SK-N-MC (cell line): ENCODE data around the gene SKOR1.
A peak's percentile ranks its signal among the peaks of the same experiment; 100 is the strongest.

Experiments used
- DNase-seq: peaks from one replicate; pipeline ENCODE4 v3.0.0-alpha.2; 2011; ENCODE audit warnings: low read depth, low spot score
- H3K27ac ChIP-seq: fragments of 200-600 bp; sonication (generic); 2 replicates; pipeline ENCODE4 v1.5.1; 2016; ENCODE audit warnings: mixed run types
- H3K36me3 ChIP-seq: fragments of 200-600 bp; sonication (generic); 2 replicates; pipeline ENCODE4 v1.6.1; 2017; ENCODE audit warnings: antibody characterized with exemption, low read length, mixed read lengths; ENCODE audit not compliant: insufficient read depth
- H3K4me3 ChIP-seq: fragments of 200-600 bp; sonication (generic); 2 replicates; pipeline ENCODE4 v1.5.1; 2016
- H3K9ac ChIP-seq: fragments of 200-600 bp; sonication (generic); 2 replicates; pipeline ENCODE4 v1.8.0; 2017; ENCODE audit warnings: mixed run types, mixed read lengths; ENCODE audit not compliant: insufficient read length
- H3K9me3 ChIP-seq: fragments of 200-600 bp; sonication (generic); 2 replicates; pipeline ENCODE4 v1.6.1; 2017; ENCODE audit warnings: low read depth, mild to moderate bottlenecking, antibody characterized with exemption, low read length, moderate library complexity, mixed read lengths
- EZH2 ChIP-seq: fragments of 200-600 bp; sonication (generic); IDR thresholded peaks from one replicate; pipeline ENCODE4 v1.6.1; 2017; ENCODE audit warnings: antibody characterized with exemption
- FOXP2 ChIP-seq: optimal IDR thresholded peaks from 2 replicates; pipeline ENCODE3; 2011; ENCODE audit warnings: mild to moderate bottlenecking, moderate library complexity; ENCODE audit not compliant: insufficient read depth; ENCODE audit errors: extremely low read length, control extremely low read depth
- POLR2AphosphoS5 ChIP-seq: IDR thresholded peaks from 2 replicates; pipeline ENCODE4 v1.6.1; 2012; ENCODE audit warnings: mild to moderate bottlenecking, low read depth, low read length, borderline replicate concordance

Gene SKOR1, protein sequence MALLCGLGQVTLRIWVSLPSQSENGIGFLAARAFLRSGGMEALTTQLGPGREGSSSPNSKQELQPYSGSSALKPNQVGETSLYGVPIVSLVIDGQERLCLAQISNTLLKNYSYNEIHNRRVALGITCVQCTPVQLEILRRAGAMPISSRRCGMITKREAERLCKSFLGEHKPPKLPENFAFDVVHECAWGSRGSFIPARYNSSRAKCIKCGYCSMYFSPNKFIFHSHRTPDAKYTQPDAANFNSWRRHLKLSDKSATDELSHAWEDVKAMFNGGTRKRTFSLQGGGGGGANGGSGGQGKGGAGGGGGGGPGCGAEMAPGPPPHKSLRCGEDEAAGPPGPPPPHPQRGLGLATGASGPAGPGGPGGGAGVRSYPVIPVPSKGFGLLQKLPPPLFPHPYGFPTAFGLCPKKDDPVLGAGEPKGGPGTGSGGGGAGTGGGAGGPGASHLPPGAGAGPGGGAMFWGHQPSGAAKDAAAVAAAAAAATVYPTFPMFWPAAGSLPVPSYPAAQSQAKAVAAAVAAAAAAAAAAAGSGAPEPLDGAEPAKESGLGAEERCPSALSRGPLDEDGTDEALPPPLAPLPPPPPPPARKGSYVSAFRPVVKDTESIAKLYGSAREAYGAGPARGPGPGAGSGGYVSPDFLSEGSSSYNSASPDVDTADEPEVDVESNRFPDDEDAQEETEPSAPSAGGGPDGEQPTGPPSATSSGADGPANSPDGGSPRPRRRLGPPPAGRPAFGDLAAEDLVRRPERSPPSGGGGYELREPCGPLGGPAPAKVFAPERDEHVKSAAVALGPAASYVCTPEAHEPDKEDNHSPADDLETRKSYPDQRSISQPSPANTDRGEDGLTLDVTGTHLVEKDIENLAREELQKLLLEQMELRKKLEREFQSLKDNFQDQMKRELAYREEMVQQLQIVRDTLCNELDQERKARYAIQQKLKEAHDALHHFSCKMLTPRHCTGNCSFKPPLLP

DNA sequence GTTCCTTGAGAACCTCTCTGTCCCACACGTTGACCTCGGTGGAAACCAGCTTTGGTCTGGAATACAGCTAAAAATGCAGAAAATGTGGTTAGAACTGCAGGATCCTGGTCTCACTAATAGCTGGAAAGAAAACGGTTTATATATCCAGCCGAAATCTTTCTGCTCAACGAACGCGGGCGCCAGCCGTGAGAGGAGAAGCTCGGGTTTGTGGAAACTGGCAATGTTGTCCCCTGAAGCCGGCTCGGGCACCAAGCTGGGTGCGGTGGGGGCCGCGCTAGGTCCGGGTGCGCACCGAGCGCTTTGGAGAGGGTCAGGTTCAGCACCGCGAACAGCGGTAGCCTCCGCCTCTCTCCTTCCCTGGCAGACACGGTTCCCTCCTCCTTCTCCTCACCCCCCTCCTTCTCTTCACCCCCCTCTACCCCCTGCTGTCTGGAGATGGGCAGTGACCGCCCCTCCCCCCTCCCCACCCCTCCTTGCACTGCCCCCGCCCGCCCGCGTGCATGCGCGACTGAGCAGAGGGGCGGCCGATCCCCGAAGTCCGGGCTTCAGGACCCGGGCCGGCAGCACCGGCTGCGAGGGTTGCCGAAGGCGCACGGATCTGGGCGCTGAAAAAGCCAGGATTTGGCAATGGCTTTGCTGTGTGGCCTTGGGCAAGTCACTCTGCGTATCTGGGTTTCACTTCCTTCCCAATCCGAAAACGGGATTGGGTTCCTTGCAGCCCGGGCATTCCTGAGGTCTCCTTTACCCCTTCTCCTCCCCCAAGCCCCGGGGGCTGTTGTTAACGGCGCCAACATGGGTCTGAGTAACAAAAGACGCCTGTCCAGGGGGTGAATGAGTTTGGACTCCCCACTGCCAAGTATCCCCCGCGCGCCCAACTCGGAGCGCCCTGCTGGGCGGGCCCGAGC is at the start of gene SKOR1:
Gene SKOR1, plus strand, starts transcription at position 534 of the 905 bp plus-strand sequence. Its CDS starts 94 bp downstream, at position 628.
- Histone ChIP-seq H3K36me3 (no peaks in the 10 kb centered on the region), H3K4me3 (peak within 1 kb of the TSS; percentile 62), H3K9ac (no peak within 1 kb of the TSS), H3K27ac (no peak within 1 kb of the TSS), H3K9me3 (no peaks in the 10 kb centered on the region)
- TF ChIP-seq FOXP2 (no peak), EZH2 (no peak), POLR2AphosphoS5 (no peak)
- no peak for DNase-seq

DNA sequence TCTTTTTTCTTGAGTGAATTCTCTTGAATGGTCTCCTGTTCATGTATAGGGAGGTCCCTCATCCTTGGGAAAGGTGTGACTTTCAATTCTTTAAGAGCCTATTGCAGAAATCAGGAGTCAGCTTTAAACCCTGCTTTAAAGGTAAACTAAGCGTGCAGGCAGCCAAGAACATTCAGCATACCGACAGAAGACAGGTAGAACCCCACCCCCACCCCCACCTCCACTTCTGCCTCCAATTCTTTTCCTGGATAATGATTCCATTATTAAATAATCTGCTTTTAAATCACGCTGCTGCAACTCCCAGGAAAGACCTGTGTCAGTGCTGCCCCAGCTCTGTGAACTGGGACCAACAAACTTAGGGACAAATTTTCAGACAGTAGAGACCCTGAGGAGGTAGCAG is 49.3 kb upstream of the SKOR1 start:
- Histone ChIP-seq H3K9me3 (no peaks in the 10 kb centered on the region), H3K9ac (no peak overlapping the region), H3K36me3 (no peaks in the 10 kb centered on the region), H3K4me3 (no peak overlapping the region), H3K27ac (no peak overlapping the region)
- no peak for TF ChIP-seq EZH2
- no peak for TF ChIP-seq FOXP2
- no peak for TF ChIP-seq POLR2AphosphoS5
- DNase-seq: no peak

DNA sequence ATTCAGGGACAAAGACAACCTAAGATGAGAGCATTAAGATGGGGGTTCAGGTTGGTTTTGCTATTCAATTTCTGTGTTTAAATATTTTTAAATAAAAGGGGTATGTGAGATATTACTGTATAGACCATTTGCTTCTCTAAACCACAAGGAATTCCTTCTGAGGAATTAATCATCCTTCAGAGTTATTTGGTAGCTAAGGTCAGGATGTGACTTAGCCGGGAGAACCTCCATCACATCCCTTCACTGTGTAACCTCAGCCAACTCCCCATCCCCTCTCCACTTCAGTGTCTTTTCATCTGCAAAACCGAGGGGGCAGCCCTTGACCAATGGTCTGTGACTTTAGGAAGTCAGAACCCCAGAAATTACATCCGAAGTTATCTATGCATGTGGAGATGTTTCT is 48.7 kb upstream of the SKOR1 start:
- no peak overlapping the region for H3K4me3 ChIP-seq
- H3K9ac ChIP-seq: no peak overlapping the region
- no peak overlapping the region for H3K27ac ChIP-seq
- no peak for TF ChIP-seq POLR2AphosphoS5
- H3K9me3 ChIP-seq: no peaks in the 10 kb centered on the region
- no peaks in the 10 kb centered on the region for H3K36me3 ChIP-seq
- no peak for DNase-seq

DNA sequence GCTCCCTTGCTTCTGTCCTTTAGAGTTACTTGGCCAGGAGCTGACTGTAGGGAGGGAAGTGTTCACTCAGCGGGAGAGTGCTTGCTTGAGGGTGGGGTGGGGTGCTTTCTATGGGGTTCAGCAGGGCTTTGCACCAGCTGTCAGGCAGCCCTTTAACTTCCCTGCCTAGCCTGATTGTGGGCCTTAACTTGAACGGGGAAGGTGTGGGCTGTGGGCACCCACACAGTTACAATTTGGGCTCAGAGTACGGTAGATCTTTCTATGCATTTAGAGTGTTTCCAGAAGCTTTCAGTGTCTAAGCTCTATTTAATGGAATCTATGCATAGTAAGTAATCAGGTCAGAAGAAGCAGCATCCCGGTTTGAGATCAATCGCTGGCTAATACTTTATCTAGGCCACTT is 48.2 kb upstream of the SKOR1 start:
- H3K9me3 ChIP-seq: no peaks in the 10 kb centered on the region
- H3K27ac ChIP-seq: no peak overlapping the region
- no peak for DNase-seq
- TF ChIP-seq EZH2: no peak
- H3K4me3 ChIP-seq: no peak overlapping the region
- H3K36me3 ChIP-seq: no peaks in the 10 kb centered on the region
- no peak overlapping the region for H3K9ac ChIP-seq

DNA sequence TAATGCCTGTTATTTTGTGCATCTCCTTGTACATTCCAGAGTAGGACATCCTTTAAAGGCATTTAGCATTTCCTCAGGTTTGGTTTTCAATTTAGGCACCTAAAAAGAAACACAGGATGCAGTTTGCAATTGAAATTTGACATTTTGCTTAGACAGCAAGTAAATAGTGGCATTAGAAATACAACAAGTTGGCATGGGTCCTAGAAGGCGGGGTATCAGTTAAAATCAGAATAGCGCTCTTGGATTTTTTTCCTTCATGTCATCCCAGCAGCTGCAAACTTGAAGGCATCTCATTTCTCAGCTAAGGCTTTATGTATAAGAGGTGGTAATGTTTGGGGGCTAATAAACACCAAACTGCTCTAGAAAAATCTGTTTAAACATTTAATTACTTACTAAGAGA is 47.5 kb upstream of the SKOR1 start:
- DNase-seq: no peak
- Histone ChIP-seq H3K36me3 (no peaks in the 10 kb centered on the region), H3K9me3 (no peaks in the 10 kb centered on the region), H3K4me3 (no peak overlapping the region), H3K27ac (no peak overlapping the region), H3K9ac (no peak overlapping the region)
- TF ChIP-seq EZH2 (no peak), POLR2AphosphoS5 (no peak), FOXP2 (no peak)

DNA sequence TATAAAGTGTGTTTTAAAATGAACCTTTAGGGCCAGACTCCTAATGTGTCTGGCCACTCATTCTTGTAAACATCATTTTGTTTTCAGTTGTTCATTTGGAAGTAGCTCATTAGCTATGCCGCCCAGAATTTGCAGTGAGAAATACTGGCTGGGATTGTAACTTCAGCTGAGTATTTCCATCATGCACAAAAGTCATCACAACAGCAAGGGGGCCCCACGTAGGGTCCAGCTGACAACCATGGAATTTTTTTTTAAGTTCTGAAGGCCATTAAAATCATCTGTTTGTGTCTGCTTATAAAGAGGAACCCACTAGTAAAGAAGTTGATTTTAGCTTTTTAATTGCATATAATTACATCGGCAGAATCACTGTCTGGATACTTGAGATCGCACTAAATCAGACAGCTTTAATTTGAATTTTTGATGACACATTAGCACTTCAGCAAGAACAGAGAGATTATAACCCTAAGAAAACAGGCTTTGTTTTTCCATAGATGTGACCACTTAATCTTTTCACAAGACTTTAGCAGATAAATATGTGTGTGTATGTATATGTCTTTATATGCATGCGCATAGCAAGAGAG is 46.3 kb upstream of the SKOR1 start:
- H3K4me3 ChIP-seq: no peak overlapping the region
- TF ChIP-seq FOXP2 (no peak), POLR2AphosphoS5 (no peak), EZH2 (no peak)
- no peaks in the 10 kb centered on the region for H3K9me3 ChIP-seq
- no peak overlapping the region for H3K9ac ChIP-seq
- H3K27ac ChIP-seq: no peak overlapping the region
- no peak for DNase-seq
- no peaks in the 10 kb centered on the region for H3K36me3 ChIP-seq

DNA sequence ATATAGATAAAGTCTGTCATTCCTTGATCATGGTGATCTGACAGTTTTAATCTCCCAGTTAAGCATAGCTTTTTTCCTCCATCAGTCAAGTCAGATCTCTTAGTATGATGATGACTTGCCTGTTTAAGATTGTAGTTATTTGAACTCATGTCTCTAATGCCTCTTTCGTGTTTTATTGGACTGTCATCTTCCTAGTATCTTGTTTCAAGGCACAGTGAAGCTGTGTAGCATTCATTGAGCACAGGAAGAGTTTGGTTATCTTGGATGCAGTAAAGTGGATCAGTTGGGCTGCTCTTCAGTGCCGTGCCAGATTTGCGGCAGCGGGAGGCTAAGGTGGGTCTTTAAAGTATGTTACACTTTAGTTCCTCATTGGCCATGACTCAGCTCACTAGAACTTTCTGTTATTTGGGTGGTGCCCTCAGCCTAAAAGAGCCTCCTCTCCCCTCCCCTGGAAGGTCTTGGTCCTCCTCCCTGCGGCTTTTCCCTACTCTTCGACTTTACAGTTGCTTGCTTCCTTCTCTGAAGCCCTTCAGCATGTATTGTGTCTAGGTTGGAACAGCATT is 45.7 kb upstream of the SKOR1 start:
- no peak for DNase-seq
- Histone ChIP-seq H3K9me3 (no peaks in the 10 kb centered on the region), H3K36me3 (no peaks in the 10 kb centered on the region), H3K9ac (no peak overlapping the region), H3K27ac (no peak overlapping the region), H3K4me3 (no peak overlapping the region)
- no peak for TF ChIP-seq EZH2
